HG02870 (cell line): ENCODE measurements around the gene JKAMP.
A peak's percentile ranks its signal among the peaks of the same experiment; 100 is the strongest.
"Not testable (repeated sequence)": the region's sequence is repeated elsewhere in the genome, so short reads cannot be mapped to it uniquely, and the experiment has no call there.

Source experiments
- ATAC-seq: cut with Tn5 transposase; IDR thresholded peaks from one replicate; pipeline ENCODE4 v1.9.1; 2021; ENCODE audit warnings: mild to moderate bottlenecking, moderate library complexity; ENCODE audit not compliant: unreplicated experiment

Gene JKAMP, protein sequence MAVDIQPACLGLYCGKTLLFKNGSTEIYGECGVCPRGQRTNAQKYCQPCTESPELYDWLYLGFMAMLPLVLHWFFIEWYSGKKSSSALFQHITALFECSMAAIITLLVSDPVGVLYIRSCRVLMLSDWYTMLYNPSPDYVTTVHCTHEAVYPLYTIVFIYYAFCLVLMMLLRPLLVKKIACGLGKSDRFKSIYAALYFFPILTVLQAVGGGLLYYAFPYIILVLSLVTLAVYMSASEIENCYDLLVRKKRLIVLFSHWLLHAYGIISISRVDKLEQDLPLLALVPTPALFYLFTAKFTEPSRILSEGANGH

DNA sequence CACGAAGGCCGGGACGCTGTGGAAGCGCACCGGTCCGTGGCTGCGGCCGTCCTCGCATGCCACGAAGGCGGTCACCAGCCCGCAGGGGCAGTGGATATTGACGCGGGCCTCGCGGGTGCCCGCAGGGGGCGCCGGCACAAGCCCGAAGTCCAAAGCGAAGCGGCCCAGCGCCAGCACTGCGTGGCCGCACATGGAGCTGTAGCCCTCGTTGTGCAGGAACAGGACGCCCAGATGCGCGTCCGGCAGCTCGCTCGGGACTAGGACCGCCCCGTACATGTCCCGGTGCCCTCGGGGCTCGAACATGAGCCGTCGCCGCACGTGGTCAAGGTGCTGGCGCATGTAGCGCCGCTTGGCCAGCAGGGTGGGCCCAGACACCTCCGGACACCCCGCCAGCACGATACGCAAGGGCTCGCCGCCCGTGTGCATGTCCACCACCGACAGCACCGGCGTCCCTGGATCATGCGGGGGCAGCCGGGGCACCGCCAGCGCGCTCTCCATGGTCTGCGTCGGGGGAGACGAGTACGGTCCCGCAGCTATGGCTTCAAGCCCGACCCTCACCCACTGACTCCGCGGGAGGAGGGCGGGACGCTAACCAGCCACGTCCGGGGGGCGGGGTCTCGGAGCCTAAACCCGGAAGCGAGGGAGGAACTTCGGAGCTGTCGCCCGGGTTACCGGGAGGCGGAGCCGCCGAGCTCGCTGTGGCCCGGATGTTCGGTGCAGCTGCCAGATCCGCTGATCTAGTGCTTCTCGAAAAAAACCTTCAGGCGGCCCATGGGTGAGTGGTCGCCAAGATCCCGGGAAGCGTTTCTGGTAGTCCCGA is at the start of gene JKAMP, which contains the start of gene L3HYPDH:
Gene JKAMP, plus strand, starts transcription at position 699 of the 820 bp plus-strand sequence. Its CDS starts 73 bp downstream, at position 772.
Gene L3HYPDH, minus strand, starts transcription at position 590 of the 820 bp plus-strand sequence. Its CDS starts 92 bp downstream, at position 498.
- ATAC-seq, result peak; percentile 87

DNA sequence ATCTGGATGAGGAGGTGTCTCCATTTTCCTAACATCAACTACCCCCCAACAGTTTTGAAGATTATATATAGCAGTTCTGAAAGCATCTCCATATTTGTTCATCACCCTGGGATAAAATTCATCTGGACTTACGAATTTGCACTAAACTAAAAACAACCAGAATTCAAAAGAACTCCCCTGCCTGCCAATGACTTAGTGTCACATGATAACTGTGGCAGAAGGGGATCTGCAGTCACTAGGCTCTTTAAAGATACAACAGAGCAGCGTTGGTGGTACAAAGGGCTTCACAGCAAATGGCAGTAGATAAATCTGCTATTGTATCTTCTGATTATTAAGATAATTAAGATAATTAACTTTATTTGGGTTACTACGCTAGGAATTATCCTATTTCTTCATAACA is 49.2 kb upstream of the JKAMP start:
- no peak for ATAC-seq

DNA sequence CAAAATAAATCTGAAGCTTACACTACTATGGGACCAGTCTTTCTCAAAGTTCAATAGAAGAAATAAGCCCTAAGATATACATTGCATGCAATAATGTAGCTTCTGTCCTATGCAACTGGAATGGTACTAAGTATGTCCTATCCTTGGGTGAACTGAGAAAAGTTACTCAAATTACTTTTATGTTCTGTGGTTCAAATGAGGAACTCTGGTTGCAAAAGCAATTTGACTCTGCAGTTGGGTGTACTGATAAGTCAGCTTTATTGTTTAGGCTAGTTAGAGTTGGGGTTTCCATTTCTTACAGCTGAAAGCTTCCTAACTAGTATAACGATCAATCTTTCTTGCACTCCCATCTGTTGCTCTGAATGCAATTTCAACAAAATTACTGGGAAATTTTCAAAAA is 48.3 kb upstream of the JKAMP start:
- ATAC-seq, result no peak

- no peak for ATAC-seq
Observed at GRCh38 chr14:59438195-59438647, 46.1 kb upstream of the JKAMP start.

GRCh38 chr14:59439256-59439965 is 44.9 kb upstream of the JKAMP start:
- no peak for ATAC-seq

DNA sequence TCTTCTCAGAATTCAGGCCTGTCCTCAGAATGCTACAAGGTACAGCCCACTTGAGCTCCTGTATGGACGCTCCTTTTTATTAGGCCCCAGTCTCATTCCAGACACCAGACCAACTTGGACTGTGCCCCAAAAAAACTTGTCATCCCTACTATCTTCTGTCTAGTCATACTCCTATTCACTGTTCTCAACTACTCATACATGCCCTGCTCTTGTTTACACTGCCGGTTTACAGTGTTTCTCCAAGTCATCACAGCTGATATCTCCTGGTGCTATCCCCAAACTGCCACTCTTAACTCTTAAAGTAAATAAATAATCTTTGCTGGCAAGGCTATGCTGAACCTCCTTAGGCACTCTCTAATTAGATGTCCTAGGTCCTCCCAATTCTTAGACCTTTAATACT is 35.6 kb upstream of the JKAMP start:
- ATAC-seq, result not testable (repeated sequence)

- ATAC-seq, result no peak
Observed at GRCh38 chr14:59450716-59451115, 33.6 kb upstream of the JKAMP start.

DNA sequence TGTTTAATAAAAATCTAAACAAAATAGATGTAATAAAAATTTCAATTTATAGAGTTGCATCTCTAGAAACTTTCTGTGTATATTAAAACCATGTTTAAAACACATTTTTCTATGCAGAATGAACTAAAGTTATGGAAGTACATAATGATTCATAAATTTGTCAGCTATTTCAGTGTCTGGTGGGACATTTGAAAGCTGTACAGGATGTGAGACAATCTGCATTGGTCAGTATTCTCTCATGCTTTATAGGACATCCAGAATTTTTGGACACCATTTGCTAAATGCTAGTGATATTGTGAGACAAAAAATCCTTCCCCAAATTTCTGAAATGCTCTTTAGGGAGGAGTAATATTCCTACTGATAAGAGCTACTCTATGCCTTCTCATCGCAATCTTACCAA is 32.5 kb upstream of the JKAMP start:
- no peak for ATAC-seq

GRCh38 chr14:59454139-59454538 is 30.2 kb upstream of the JKAMP start:
- ATAC-seq, result no peak

DNA sequence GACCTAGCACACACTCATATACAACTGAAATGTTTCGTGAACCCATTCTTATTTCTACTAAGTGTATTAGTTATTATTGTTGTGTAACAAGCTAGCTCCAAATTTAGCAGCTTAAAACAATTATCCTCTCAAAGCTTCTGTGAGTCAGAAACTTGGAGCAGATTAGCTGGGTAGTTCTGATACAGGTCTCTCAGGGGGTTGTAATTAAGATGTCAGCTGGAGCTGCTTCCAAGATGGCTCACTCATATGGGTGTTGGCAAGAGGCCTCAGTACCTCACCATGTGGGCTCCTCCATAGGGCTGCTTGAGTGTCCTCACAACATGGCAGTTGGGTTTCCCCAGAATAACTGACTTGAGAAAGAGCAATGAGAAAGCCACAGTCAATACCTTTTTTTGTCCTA is 28.9 kb upstream of the JKAMP start:
- no peak for ATAC-seq

DNA sequence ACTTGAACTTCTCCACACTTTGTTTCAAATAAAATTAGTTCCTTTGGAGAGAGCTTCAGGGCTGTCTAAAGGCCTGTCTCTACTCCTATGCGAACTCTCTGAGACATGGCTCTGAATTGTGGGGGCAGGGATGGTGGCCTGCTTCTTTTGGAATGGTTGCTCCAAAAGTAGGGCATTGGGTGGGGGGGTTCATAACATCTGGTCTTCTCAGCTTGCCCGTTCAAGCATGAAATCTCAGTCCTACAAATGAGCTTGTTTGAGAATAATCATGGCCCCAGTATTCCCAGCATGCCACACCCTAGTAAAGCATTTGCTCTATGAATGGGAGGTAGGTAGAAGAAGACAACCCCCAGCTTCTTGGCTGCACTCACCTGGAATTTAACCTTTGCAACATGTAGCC is 25.8 kb upstream of the JKAMP start:
- ATAC-seq, result no peak

DNA sequence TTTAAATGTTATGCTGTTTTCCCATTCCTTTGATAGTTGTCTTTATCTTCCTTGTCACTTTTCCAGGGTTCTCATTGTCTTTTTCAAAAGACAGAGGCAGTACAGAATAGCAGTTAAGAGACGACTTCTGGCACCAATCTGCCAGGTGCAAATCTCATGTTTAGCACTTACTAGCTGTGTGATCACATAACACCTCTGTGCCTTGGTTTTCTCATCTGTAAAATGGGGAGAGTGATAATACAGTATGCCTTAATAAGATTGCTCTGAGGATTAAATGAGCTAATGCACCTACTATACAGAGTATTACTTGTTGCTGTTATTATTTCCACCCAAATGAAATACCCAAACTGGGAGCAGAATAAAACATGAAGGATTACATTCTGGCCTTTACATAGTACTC is 23.9 kb upstream of the JKAMP start:
- no peak for ATAC-seq

- ATAC-seq, result no peak
Observed at GRCh38 chr14:59461891-59462290, 22.4 kb upstream of the JKAMP start.

DNA sequence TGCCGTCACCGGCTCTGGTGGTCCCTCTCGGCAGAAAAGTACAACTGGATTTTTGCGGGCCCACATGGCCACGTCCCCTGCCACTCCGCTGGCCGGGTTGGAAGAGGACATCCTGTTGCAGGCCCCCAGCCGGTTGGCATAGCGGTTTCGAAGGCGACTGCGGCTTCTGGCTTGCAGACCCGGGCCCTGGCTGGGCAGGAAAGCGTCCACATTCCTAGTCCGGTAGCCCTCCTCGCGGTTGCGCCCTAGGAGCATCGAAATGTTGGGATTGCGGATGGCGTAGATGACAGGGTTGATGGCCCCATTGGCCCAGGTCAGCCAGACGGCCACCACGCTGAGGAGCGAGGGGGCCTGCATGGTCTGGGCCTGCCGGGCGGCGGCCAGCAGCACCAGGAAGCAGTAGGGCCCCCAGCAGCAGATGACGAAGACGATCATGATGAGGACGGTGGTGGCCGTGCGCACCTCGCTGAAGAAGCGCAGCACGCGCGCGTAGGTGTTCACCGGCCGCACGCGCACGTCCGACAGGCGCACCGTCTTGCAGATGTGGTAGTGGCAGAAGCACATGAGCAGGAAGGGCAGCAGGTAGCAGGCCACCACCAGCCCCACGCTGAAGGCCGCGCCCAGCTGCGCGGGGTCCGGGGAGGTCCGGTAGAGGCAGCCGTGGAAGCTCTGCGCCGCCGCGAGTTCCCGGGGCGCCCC is 20.4 kb upstream of the JKAMP start:
- ATAC-seq, result peak; percentile 20

DNA sequence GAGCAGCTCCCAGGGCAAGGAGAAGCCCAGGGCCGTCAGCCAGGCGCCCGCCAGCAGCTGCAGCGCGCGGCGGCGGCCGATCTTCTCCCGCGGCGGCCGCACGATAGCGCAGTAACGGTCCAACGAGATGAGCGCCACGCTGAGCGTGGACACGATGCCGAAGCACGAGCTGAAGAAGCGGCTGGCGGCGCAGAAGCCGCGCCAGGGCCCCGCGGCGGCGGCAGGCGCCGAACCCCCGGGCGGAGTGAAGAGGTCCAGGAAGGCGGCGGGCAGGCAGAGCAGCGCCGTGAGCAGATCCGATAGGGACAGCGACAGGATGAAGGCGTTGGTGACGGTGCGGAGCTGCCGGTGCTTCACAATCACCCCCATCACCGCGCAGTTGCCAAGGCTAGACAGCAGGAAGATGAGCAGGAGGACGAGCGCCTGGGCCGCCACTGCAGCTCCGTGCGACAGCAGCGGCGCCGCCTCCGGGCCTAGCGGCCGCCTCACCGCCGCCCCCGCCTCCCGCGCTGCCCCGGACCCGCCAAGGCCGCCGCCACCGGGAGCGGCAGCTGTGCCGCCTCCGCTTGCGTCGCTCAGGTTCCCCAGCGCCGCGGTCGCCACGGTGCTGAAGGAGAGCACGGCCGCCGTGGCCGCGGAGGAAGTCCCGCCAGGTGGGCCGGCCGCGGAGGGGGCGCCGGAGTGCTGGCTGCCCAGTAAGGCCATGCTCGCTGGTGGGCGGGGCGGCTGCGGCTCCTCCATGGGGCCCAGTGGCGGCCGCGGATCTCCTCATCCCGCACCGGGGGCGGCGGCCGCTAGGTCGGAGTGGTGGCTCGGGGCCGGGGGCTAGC is 19.6 kb upstream of the JKAMP start:
- peak; percentile 67 for ATAC-seq

DNA sequence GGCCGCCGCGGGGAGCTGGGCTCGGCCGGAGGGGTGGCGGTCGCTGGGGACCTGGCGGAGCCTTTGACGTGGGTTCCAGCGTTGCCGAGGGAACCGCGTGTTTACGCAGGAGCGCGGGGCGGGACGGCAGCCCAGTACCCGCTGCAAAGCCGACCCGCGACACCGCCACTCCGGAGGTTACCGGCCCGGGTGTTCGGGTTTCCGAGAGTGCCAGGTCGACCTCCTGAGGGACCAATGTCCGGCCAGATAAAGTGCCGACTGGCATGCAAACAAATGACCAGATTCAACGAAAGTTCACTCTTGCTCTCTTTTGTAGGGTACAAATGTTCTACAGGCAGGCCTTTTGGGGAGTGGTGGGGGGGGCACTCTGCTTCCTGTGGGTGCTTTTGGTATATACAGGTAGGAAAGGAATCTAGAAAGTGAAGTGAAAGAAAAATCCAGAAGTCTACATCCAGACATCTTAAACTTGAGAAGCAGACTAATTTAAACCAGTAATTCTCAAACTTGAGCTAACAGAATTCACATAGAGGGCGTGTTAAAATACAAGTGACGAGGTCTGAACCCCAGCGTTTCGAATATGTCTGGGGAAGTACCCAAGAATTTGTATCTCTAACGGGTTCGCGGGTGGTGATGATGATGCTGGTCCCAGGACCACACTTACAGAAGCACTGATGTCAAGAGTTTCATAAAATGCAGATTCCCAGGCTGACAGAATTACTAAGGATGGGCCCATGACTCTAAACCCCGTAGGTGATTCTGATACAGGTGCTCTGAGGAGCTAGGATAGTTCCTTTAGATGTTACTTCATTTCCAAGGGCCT is 18.8 kb upstream of the JKAMP start, which contains the start of gene GPR135:
Gene GPR135, minus strand, starts transcription at position 65 of the 820 bp plus-strand sequence. CDS start 154 bp downstream, outside the sequence.
- peak; percentile 36 for ATAC-seq

GRCh38 chr14:59474172-59474571 is 10.1 kb upstream of the JKAMP start:
- no peak for ATAC-seq

DNA sequence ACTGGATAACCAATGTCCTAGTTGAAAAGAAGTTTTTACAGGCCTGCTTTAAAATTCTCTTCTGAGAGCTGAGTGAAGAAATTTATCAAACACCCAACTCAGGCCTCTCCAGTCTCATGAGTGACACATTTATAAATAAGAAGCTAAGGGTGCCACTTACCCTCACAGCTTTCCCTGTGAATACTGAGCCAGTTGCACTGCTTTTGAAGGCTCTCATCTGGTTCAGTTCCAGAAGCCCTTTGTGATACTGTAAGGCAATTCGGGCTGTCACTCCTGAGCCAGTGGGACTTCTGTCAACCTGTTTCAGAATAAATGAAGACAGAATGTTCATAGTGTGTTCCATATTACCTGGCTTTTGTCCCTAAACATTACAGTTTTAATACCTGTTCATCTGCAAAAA is 8.6 kb upstream of the JKAMP start:
- ATAC-seq, result no peak

GRCh38 chr14:59478540-59478939 is 5.8 kb upstream of the JKAMP start:
- ATAC-seq, result no peak
